SK-N-SH (cell line): Measurements from ENCODE around the gene PCDHGA5. TPM values are rescaled to one million over a fixed set of nuclear protein-coding genes. Genes with fewer than 3 reads are reported as not detected.

Source experiments
- CTCF ChIA-PET: fragments of 300-600, 350-600 bp; formaldehyde crosslinking; extraction: SDS; loops from one replicate; lab custom pipeline; 2021; lab: Yijun Ruan, JAX
- POLR2A ChIA-PET: fragments of 350-600 bp; sonication (Branson Sonifier 250); formaldehyde crosslinking; extraction: SDS; loops from one replicate; lab custom pipeline; 2020; ENCODE audit warnings: antibody characterized with exemption, inconsistent platforms; lab: Yijun Ruan, JAX
- DNase-seq: peaks from one replicate; pipeline ENCODE4 v3.0.0; 2012
- H2AFZ ChIP-seq: fragments of 200-600 bp; sonication (generic); 2 replicates; pipeline ENCODE4 v1.8.1; 2016; ENCODE audit warnings: antibody characterized with exemption, mild to moderate bottlenecking, low read depth
- H3F3A ChIP-seq: fragments of 200-600 bp; sonication (generic); replicated peaks from 2 replicates; pipeline ENCODE3; 2016; ENCODE audit warnings: antibody characterized with exemption, mild to moderate bottlenecking; ENCODE audit not compliant: insufficient read depth
- H3K27ac ChIP-seq, 2 experiments: fragments of 200-500 bp in 1 of 2; fragments of 200-600 bp in 1 of 2; sonication (Bioruptor generic) in 1 of 2; sonication (generic), shearing (Covaris generic) in 1 of 2; 2 replicates each; pipeline versions ENCODE4 v1.5.1 to v1.6.1; 2014 to 2016; ENCODE audit warnings: low read depth in 2 of 2, inconsistent platforms in 1 of 2, low read length in 1 of 2, mild to moderate bottlenecking in 1 of 2, mixed read lengths in 1 of 2
- H3K27me3 ChIP-seq: fragments of 200-600 bp; sonication (generic), shearing (Covaris generic); 2 replicates; pipeline ENCODE4 v1.6.1; 2016; ENCODE audit warnings: mixed run types; ENCODE audit not compliant: insufficient read depth
- H3K36me3 ChIP-seq, 2 experiments: fragments of 200-500 bp in 1 of 2; fragments of 200-600 bp in 1 of 2; sonication (Bioruptor generic) in 1 of 2; sonication (generic) in 1 of 2; replicated peaks in 1 of 2; 2 replicates each; pipeline versions ENCODE3 to v1.5.1; 2014 to 2016; ENCODE audit warnings: low read length in 1 of 2, mild to moderate bottlenecking in 1 of 2; ENCODE audit not compliant: insufficient read depth in 2 of 2, control insufficient read depth in 1 of 2
- H3K4me1 ChIP-seq, 2 experiments: fragments of 200-500 bp in 1 of 2; fragments of 200-600 bp in 1 of 2; sonication (Bioruptor generic) in 1 of 2; sonication (generic), shearing (Covaris generic) in 1 of 2; 2 replicates each; pipeline versions ENCODE4 v1.5.1 to v1.6.1; 2014 to 2016; ENCODE audit warnings: low read depth in 1 of 2, low read length in 1 of 2, mixed run types in 1 of 2; ENCODE audit not compliant: insufficient read depth in 2 of 2, control insufficient read depth in 1 of 2
- H3K4me2 ChIP-seq: fragments of 200-600 bp; sonication (generic), shearing (Covaris generic); 2 replicates; pipeline ENCODE4 v1.6.1; 2017; ENCODE audit warnings: mixed run types
- H3K4me3 ChIP-seq, 2 experiments: fragments of 200-500 bp in 1 of 2; fragments of 200-600 bp in 1 of 2; sonication (Bioruptor generic) in 1 of 2; sonication (generic), shearing (Covaris generic) in 1 of 2; 2 replicates each; pipeline versions ENCODE4 v1.5.1 to v1.8.1; 2014 to 2016; ENCODE audit warnings: low read depth in 2 of 2, inconsistent platforms in 1 of 2, low read length in 1 of 2, mild to moderate bottlenecking in 1 of 2, mixed read lengths in 1 of 2, moderate library complexity in 1 of 2
- H3K79me2 ChIP-seq: fragments of 200-600 bp; sonication (generic); 2 replicates; pipeline ENCODE4 v1.8.1; 2017; ENCODE audit warnings: mild to moderate bottlenecking; ENCODE audit not compliant: insufficient read depth
- H3K9ac ChIP-seq: fragments of 200-600 bp; sonication (generic); 2 replicates; pipeline ENCODE4 v1.6.1; 2017; ENCODE audit warnings: mixed run types
- H3K9me2 ChIP-seq: fragments of 200-600 bp; sonication (generic); 2 replicates; pipeline ENCODE4 v1.6.1; 2017; ENCODE audit warnings: mixed run types
- H3K9me3 ChIP-seq: fragments of 200-600 bp; sonication (generic); 2 replicates; pipeline ENCODE4 v1.6.1; 2017; ENCODE audit warnings: mixed run types, mild to moderate bottlenecking, moderate library complexity
- H4K20me1 ChIP-seq: fragments of 200-600 bp; sonication (generic); 2 replicates; pipeline ENCODE4 v1.6.1; 2017; ENCODE audit warnings: mild to moderate bottlenecking, mixed run types; ENCODE audit not compliant: insufficient read depth
- ELF1 ChIP-seq: IDR thresholded peaks from 2 replicates; pipeline ENCODE4 v1.4.0; 2012
- EP300 ChIP-seq, 2 experiments: IDR thresholded peaks; 2 replicates each; pipeline versions ENCODE4 v1.4.0 to v1.6.1; 2012; ENCODE audit warnings: borderline replicate concordance in 1 of 2, low read depth in 1 of 2, low read length in 1 of 2
- EZH2phosphoT487 ChIP-seq: fragments of 200-600 bp; sonication (generic); IDR thresholded peaks from 2 replicates; pipeline ENCODE4 v1.6.1; 2017; ENCODE audit warnings: low read depth, mixed run types, mild to moderate bottlenecking, antibody characterized with exemption, moderate library complexity, borderline replicate concordance
- IRF3 ChIP-seq: fragments of 150-350 bp; IDR thresholded peaks from 2 replicates; pipeline ENCODE4 v1.6.1; 2016; ENCODE audit warnings: mild to moderate bottlenecking, low read depth, low read length
- JUND ChIP-seq: IDR thresholded peaks from 2 replicates; pipeline ENCODE4 v1.4.0; 2012
- MEF2A ChIP-seq: IDR thresholded peaks from 2 replicates; pipeline ENCODE4 v1.4.0; 2012; ENCODE audit warnings: low read depth, borderline replicate concordance
- POLR2AphosphoS5 ChIP-seq: IDR thresholded peaks from 2 replicates; pipeline ENCODE4 v1.6.1; 2012; ENCODE audit warnings: low read depth, low read length
- RAD21 ChIP-seq: IDR thresholded peaks from 2 replicates; pipeline ENCODE4 v1.6.1; 2012; ENCODE audit warnings: mild to moderate bottlenecking, low read length
- REST ChIP-seq: IDR thresholded peaks from 2 replicates; pipeline ENCODE4 v1.6.1; 2012; ENCODE audit warnings: mild to moderate bottlenecking, low read depth, low read length, moderate library complexity
- TAF1 ChIP-seq: IDR thresholded peaks from 2 replicates; pipeline ENCODE4 v1.6.1; 2012; ENCODE audit warnings: low read depth, mild to moderate bottlenecking, low read length, moderate library complexity, borderline replicate concordance
- WGBS: methylation state at CpG from one replicate; pipeline ENCODE4 v1.1.6; 2017; ENCODE audit warnings: low lambda C conversion rate; 5-methylcytosine and 5-hydroxymethylcytosine counted together
- polyA plus RNA-seq, 3 experiments: library from polyadenylated mRNA; depleted of rRNA; stranded (reverse); fragments of >200 nt; gene quantifications; 2 replicates each; pipeline ENCODE4 v1.2.3, GENCODE V29; 2012

Gene PCDHGA5
- polyA plus RNA-seq, 1 of the 3 experiments (the other 2 are of a cell fraction) = 0.71 TPM

- H4K20me1 ChIP-seq = no peaks in the 10 kb centered on the region
- H3K4me3 ChIP-seq = no peak overlapping the region; a peak in 1 of 4 replicates
- ChIA-PET CTCF (interaction anchor here (1.1 to 2.4 kb wide), 3 partner anchors 135 to 515 kb away, joined by 3 to 11 read pairs (median 4); no protein-coding TSS in a partner anchor), POLR2A (no interaction called here)
- peaks cover 7% of the 10 kb centered on the region; the same call in 1 of the 2 replicates for H3K9me3 ChIP-seq
- H3F3A ChIP-seq = no peaks in the 10 kb centered on the region
- H3K79me2 ChIP-seq = no peaks in the 10 kb centered on the region
- WGBS = 83% methylated on average over 50 of the region's 77 CpGs
- H3K9ac ChIP-seq = no peak overlapping the region
- no peaks in the 10 kb centered on the region for H3K9me2 ChIP-seq
- H3K4me1 ChIP-seq = no peaks in the 10 kb centered on the region
- no peak overlapping the region for H3K4me2 ChIP-seq
- no peak overlapping the region for H2AFZ ChIP-seq
- H3K27ac ChIP-seq = no peak overlapping the region
- DNase-seq = no peak
- H3K27me3 ChIP-seq = no peaks in the 10 kb centered on the region
- TF ChIP-seq JUND (no peak), REST (no peak), ELF1 (no peak), EZH2phosphoT487 (no peak), MEF2A (no peak), IRF3 (no peak), EP300 (IDR thresholded peaks at IDR 0.05; ENCODE audit: borderline replicate concordance in 1 of 2, low read depth in 1 of 2, low read length in 1 of 2) (no peak), POLR2AphosphoS5 (no peak), TAF1 (no peak), RAD21 (no peak)
- TF ChIP-seq, all 33 proteins: peak for 0
- H3K36me3 ChIP-seq = peaks cover 0 to 19% of the 10 kb centered on the region in 2 experiments
These were observed 25.4 kb downstream of the PCDHGA5 start for GRCh38 chr5:141389153-141390042.
